GM13977 (cell line): ENCODE results near the gene HSPA12A.

ENCODE experiments used
- DNase-seq: peaks from one replicate; pipeline ENCODE4 v3.0.0; 2012; ENCODE audit warnings: low spot score
- in situ Hi-C: fragments of 300-500 bp; cut with MboI; formaldehyde crosslinking; loops from one replicate; pipeline ENCODE4 v1.12.0; 2022; ENCODE audit warnings: low sequenced_read_pairs, low pct_unique_long_range_greater_than_20kb, mixed read lengths, inconsistent platforms; ENCODE audit not compliant: unreplicated experiment
- TF ChIP-seq, protein P1 (sequence below): IDR thresholded peaks from 2 replicates; pipeline ENCODE4 v1.5.1; 2012; ENCODE audit warnings: mild to moderate bottlenecking, control low read depth; ENCODE audit not compliant: insufficient read depth; ENCODE audit errors: extremely low read depth, missing control alignments

Gene HSPA12A

DNA sequence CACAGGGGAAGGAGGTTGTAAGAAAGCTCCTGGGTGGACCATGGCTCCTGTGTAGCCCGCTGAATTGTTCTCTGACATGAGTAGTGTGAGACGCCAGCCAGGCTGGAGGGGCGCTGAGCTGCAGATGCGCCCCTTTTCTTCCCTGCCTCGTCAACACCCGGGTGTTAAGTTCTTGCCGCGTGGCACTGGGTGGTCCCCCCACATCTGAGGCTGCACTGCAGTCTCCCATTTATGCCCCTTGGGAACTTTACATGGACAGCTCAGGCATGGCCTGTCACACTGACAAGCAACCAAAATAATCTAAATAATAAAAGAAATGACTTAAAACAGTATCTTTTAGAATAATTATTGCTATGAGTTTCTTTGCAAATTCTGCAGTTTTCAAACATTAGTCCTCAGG, 34.6 kb upstream of the HSPA12A start:
- in situ Hi-C loops = no loop called here
- TF ChIP-seq, protein P1, sequence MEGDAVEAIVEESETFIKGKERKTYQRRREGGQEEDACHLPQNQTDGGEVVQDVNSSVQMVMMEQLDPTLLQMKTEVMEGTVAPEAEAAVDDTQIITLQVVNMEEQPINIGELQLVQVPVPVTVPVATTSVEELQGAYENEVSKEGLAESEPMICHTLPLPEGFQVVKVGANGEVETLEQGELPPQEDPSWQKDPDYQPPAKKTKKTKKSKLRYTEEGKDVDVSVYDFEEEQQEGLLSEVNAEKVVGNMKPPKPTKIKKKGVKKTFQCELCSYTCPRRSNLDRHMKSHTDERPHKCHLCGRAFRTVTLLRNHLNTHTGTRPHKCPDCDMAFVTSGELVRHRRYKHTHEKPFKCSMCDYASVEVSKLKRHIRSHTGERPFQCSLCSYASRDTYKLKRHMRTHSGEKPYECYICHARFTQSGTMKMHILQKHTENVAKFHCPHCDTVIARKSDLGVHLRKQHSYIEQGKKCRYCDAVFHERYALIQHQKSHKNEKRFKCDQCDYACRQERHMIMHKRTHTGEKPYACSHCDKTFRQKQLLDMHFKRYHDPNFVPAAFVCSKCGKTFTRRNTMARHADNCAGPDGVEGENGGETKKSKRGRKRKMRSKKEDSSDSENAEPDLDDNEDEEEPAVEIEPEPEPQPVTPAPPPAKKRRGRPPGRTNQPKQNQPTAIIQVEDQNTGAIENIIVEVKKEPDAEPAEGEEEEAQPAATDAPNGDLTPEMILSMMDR = no peak
- DNase-seq = no peak

DNA sequence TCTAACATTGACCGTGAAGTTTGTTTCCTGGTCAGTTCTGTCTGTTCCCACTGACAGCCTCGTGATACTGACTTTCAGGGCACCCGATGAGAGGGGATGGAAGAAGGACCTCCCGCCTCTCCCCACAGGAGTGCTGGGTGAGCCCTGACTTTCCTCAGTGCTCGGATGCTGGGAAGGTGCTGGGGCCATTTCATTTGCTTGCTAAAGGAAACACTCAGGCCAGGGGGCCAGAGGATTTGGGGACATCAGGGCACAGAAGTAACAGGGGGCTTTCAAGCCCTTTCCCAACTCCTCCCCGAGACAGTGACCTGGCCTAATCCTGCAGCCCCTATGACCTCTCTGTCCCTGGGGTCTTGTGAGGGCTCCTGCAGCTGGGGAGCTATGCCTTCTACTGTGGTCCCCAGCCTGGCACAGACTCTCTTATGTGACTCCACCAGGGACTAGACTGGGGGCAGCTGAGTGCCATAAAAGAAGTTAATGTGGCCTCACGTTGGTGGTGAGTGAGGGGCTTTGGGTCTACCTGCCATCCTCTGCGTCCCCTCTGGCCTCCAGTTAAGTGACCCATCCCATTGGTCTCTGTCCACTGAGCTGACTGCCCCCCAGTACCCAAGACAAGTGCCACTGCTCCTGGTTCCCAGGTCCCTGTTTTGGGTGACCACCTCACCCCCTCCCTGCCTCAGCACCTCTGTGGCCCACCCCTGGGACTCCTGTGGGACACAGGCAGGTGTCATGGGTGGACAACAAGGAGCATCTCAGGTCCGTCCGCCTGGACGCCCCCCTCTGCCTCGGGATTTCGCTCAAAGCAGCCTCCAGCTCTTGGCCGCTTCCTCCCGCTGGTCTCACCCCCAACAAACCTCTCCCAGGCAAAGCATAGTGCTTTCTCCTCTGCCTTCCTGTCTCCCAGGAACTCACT, 33.4 kb upstream of the HSPA12A start:
- no peak for DNase-seq
- TF ChIP-seq, protein P1 = no peak
- in situ Hi-C loops = no loop called here

DNA sequence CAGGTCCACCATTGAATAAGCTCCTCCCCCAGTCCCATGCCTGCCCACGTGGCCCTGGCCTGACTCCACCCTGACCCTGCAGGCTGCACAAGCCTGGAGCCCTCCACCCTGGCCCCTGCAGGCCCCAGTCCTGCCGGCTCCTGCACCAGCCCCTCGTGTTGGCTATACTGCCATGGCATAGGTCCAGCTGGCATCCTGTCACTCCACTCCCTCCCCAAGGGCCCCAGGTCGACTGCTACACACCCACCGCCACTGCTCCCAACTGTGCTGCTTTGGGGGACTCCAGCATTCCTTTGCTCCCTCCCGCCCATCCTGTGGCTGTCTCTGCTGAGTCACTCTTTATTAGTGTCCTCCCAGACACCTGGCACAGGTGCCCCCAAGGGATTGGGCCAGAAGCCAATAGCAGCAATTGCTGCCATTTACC, 32.4 kb upstream of the HSPA12A start:
- no peak for DNase-seq
- TF ChIP-seq, protein P1 = no peak
- in situ Hi-C loops = no loop called here

DNA sequence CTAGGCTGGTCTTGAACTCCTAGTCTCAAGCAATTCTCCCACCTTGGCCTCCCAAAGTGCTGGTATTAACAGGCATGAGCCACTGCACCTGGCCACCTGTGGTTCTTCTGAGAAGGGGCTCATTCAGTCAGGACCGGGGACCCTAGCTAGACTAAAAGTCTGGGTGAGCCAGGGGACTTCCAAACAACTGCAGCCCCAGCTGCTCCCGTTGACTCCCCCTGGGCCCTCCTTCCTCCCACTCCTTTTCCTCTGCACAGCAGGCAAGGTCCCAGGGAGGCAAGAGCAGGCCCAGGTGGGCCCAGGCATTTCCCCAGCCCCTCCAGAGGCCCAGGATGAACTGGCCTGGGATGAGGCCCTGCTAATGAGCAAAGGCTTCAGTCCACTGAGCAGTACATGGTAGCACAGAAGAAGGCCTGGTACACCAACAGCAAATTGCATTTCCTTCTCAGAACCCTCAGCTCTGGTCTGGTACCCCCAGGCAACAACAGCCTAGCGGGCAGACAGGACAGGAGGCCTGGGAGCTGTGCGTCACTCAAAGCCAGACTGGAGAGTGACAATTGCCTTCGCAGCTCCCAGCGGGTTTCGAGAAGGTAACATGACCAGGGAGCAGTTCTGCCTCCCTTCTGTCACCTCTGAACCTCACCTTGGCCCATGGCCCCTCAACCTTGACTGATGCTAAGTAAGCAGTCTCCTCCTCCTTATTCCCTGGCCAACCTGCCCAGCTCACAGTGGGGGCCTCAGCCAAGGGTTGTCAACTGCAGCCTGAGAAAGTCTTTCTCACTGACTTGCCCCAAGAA, 30.7 kb upstream of the HSPA12A start:
- in situ Hi-C loops = no loop called here
- DNase-seq = no peak
- TF ChIP-seq, protein P1 = no peak

DNA sequence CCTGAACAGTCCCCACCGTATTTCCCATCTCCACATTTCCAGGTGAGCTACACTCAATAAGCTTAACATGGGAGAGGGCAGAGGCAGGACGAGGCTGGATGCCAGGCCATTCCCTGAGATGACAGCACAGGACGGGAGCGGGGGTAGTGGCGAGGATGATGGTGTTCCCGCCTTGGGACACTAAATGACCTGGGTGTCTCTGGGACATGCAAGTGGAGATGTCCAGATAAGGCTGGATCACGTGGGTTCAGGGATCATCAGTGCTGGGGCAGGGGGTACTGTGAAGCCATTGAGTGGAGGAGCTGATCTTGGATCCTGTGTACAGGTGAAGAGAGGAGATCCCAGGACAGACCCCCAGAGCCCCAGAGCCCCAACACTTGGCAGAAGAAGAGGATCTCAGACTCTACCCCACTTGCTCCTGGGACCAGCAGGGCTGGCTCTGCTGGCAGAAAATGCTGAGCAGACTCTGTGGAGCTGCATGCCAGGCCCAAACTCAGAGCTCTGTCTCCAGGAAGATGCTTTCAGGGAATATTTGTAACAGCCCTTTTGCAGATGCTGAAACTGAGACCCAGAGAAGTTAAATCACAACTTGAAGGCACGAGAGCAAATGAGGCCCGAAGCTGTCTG, 29.7 kb upstream of the HSPA12A start:
- DNase-seq = no peak
- in situ Hi-C loops = no loop called here
- TF ChIP-seq, protein P1 = no peak

DNA sequence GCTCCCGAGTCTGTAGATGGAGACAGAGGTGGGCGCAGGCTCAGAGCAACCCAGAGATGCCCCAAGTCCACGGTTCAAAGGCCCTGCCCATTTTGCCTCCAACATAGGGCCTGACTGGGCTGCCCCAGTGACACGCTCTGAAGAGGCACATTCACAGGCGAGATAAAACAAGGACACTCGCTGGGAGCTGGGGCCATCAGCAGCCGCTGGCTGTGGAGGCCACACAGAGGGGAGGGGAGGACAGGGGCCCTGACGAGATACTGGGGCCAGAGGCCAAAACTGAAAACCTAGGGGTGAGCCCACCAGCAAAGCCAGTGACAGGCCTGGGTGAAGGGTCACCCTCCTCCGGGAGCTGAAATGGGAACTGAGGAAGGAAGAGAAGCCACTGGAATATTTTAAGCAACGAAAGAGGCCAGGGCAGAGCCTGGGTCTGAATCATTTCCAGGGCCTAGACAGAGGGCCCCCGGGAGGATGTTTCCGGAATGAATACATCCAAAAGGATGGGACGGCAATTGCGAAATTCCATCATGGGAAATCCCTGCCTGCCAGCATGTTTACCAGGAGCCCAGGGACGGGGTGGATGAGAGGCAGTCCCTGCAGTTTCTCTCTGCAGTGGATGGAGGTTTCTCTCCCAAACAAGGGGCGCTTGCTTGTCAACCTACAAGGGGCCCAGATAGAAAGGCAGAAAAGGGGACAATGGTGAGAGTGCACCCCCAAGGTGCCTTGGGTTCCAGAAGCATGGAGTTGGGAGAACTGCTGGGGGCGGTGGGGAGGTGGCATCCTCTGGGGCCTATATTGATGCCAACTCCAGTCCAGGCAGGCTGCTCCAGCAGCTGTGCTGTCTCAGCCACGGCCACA, 29.0 kb upstream of the HSPA12A start:
- TF ChIP-seq, protein P1 = no peak
- in situ Hi-C loops = no loop called here
- DNase-seq = no peak
